HG03520 (cell line): Measurements from ENCODE around the gene CPA3.

Experiments used
- ATAC-seq: cut with Tn5 transposase; IDR thresholded peaks from one replicate; pipeline ENCODE4 v1.9.1; 2021; ENCODE audit warnings: mild to moderate bottlenecking, moderate library complexity; ENCODE audit not compliant: unreplicated experiment

The CPA3 gene

GRCh38 chr3:148857316-148857715, 7.8 kb upstream of the CPA3 start:
- no peak for ATAC-seq

- peak; percentile 89 for ATAC-seq
Measured at GRCh38 chr3:148861277-148861869, 3.7 kb upstream of the CPA3 start.

GRCh38 chr3:148863297-148863696, 1.8 kb upstream of the CPA3 start:
- no peak for ATAC-seq

- no peak for ATAC-seq
Measured at GRCh38 chr3:148863814-148864213, 1.3 kb upstream of the CPA3 start.

GRCh38 chr3:148866261-148866660, 1.2 kb downstream of the CPA3 start:
- ATAC-seq = no peak

- ATAC-seq = no peak
Measured at GRCh38 chr3:148873270-148873927, 8.3 kb downstream of the CPA3 start.

- no peak for ATAC-seq
Measured at GRCh38 chr3:148873977-148874376, 8.9 kb downstream of the CPA3 start.

- ATAC-seq = no peak
Measured at GRCh38 chr3:148878095-148878494, 13.0 kb downstream of the CPA3 start.

- ATAC-seq = no peak
Measured at GRCh38 chr3:148879256-148879655, 14.2 kb downstream of the CPA3 start.

- no peak for ATAC-seq
Measured at GRCh38 chr3:148880681-148881080, 15.6 kb downstream of the CPA3 start.

- no peak for ATAC-seq
Measured at GRCh38 chr3:148881286-148881685, 16.2 kb downstream of the CPA3 start.

GRCh38 chr3:148882288-148882687, 17.2 kb downstream of the CPA3 start:
- ATAC-seq = no peak

GRCh38 chr3:148883163-148883562, 18.1 kb downstream of the CPA3 start:
- ATAC-seq = no peak

- no peak for ATAC-seq
Measured at GRCh38 chr3:148884261-148884660, 19.2 kb downstream of the CPA3 start.

- ATAC-seq = no peak
Measured at GRCh38 chr3:148889828-148890227, 24.7 kb downstream of the CPA3 start.

- no peak for ATAC-seq
Measured at GRCh38 chr3:148896062-148896461, 31.0 kb downstream of the CPA3 start.

- no peak for ATAC-seq
Measured at GRCh38 chr3:148901987-148902791, 37.1 kb downstream of the CPA3 start.

GRCh38 chr3:148903022-148903442, 37.9 kb downstream of the CPA3 start:
- ATAC-seq = no peak

- ATAC-seq = no peak
Measured at GRCh38 chr3:148903941-148904340, 38.8 kb downstream of the CPA3 start.

- no peak for ATAC-seq
Measured at GRCh38 chr3:148906667-148907066, 41.6 kb downstream of the CPA3 start.

- no peak for ATAC-seq
Measured at GRCh38 chr3:148911173-148911572, 46.1 kb downstream of the CPA3 start.

GRCh38 chr3:148911592-148911991, 46.5 kb downstream of the CPA3 start:
- no peak for ATAC-seq
